A172 (cell line): Measurements from ENCODE around the gene FGFR4. TPM values are rescaled to one million over a fixed set of nuclear protein-coding genes. Genes with fewer than 3 reads are reported as not detected.
A peak's percentile ranks its signal among the peaks of the same experiment; 100 is the strongest.

Experiments
- DNase-seq: peaks from one replicate; pipeline ENCODE4 v3.0.0-alpha.2; 2015; ENCODE audit warnings: low spot score
- total RNA-seq: library from RNA; depleted of rRNA; stranded (reverse); fragments of >200 nt; shearing (Covaris generic); gene quantifications from 2 replicates; pipeline ENCODE4 v1.2.3, GENCODE V29; 2014

FGFR4 gene
- total RNA-seq, 1 experiment from 2014 or later: 10.7 TPM

DNA sequence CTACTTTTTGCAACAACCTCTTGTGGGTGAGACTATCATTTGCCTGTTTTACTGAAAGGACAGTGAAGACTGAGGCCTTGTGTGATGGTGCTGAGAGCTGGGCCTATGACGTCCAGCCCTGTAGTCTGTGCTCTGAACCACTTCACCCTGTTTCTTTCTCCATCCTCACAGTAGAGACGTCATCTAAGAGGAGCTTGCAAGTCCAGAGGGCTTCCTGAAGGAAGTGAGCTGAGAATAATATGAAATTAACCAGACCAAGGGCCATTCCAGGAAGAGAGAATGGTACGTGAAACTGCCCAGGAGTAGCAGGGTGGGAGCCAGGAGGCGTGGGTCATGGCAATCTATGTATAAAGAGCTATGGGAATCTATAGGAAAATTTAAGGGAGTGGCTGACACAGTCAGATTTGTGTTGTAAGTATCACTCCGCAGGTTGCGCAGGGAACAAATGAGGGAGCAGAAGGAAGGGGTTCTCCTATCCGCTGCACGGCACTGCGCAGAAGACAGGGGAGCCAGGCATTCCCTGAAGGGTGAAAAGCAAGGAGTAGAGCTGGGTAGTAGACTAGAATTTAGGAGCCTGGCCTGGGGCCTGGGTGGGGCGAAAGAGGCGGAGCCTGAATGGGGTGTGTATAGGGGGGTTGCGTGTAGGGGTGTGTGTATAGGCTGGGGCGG lies 596 bp upstream of the FGFR4 start:
- no peak for DNase-seq

DNA sequence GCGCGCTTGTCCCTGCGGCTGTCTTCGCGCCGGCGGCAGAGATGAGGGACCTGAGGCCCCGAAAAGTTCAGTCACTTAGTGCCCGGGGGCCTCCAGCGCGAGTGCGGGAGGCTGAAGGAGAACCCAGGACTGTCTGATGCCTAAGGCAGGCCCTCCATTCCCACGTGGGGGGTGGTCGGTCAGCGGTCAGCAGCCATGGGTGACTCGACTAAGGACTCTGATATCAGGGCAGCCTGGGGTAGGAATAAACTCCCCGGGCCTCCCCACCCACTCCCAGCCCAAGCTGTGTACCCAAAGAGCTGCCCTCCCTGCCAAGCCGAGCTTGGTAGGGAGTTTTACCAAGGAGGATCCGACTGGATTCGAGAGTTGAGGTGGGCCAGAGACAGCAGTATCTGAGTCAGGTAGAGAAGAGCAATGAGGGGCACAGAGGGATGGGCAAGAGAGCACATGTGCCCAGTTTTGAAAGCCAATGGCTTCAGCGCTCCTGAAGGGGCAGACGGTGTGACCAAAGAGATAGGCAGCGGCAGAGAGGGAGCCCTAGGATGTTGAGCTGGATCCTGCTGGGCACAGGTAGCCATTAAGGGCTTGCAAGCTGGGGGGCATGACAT lies 787 bp downstream of the FGFR4 start:
- DNase-seq: no peak

- DNase-seq: no peak
These were observed 2.4 kb downstream of the FGFR4 start for GRCh38 chr5:177089127-177089526.

- DNase-seq: no peak
These were observed 3.3 kb downstream of the FGFR4 start for GRCh38 chr5:177089825-177090641.

DNA sequence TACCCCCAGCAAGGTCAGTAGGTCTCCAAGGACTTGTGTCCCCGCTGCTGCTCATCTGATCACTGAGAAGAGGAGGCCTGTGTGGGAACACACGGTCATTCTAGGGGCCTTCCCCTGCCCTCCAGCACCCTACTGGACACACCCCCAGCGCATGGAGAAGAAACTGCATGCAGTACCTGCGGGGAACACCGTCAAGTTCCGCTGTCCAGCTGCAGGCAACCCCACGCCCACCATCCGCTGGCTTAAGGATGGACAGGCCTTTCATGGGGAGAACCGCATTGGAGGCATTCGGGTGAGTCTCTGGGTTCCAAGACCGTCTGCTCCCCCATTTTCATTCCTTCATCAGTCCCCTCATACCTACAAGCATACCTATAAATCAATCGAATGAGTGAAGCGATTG lies 4.1 kb downstream of the FGFR4 start:
- DNase-seq: no peak

DNA sequence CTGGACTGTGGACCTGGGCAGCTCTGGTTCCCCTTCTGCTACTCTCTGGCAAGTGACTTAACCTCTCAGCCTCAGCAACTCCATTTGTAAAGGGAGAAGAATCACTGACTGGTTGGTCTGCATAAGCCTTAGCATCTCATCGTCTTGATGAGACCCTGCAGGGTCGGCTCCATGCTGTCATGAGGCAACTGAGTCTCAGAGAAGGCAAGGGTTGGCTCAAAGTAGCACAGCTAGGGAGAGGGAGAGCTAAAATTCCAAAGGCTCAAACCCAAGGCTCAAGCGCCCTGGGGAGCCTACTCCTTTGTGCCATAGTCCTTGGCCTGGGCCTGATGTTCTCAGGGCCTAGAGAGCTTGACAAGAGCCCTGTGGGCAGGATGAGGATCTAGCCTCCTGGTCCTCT lies 4.5 kb downstream of the FGFR4 start:
- no peak for DNase-seq

GRCh38 chr5:177092178-177093081 lies 5.7 kb downstream of the FGFR4 start:
- no peak for DNase-seq

DNA sequence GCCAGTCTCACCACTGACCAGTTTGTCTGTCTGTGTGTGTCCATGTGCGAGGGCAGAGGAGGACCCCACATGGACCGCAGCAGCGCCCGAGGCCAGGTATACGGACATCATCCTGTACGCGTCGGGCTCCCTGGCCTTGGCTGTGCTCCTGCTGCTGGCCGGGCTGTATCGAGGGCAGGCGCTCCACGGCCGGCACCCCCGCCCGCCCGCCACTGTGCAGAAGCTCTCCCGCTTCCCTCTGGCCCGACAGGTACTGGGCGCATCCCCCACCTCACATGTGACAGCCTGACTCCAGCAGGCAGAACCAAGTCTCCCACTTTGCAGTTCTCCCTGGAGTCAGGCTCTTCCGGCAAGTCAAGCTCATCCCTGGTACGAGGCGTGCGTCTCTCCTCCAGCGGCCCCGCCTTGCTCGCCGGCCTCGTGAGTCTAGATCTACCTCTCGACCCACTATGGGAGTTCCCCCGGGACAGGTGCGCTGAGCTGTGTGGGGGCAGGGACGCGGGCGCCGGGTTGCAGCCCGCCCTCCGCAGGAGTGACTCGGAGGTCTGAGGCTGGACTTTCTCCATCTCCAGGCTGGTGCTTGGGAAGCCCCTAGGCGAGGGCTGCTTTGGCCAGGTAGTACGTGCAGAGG lies 6.5 kb downstream of the FGFR4 start:
- no peak for DNase-seq

DNA sequence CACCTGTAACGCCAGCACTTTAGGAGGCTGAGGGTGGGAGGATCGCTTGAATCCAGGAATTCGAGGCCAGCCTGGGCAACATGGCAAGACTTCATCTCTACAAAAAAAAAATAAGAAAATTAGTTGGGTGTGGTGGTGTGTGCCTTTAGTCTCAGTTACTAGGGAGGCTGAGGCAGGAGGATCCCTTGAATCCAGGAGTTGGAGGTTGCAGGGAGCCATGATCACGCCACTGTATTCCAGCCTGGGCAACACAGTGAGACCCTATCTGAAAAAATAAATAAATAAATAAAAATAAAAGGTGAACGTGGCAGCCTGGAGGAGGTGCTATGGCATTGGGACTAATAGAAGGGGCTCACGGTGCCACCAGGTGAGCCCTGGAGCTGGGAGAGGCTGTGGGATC lies 7.1 kb downstream of the FGFR4 start:
- DNase-seq: no peak

DNA sequence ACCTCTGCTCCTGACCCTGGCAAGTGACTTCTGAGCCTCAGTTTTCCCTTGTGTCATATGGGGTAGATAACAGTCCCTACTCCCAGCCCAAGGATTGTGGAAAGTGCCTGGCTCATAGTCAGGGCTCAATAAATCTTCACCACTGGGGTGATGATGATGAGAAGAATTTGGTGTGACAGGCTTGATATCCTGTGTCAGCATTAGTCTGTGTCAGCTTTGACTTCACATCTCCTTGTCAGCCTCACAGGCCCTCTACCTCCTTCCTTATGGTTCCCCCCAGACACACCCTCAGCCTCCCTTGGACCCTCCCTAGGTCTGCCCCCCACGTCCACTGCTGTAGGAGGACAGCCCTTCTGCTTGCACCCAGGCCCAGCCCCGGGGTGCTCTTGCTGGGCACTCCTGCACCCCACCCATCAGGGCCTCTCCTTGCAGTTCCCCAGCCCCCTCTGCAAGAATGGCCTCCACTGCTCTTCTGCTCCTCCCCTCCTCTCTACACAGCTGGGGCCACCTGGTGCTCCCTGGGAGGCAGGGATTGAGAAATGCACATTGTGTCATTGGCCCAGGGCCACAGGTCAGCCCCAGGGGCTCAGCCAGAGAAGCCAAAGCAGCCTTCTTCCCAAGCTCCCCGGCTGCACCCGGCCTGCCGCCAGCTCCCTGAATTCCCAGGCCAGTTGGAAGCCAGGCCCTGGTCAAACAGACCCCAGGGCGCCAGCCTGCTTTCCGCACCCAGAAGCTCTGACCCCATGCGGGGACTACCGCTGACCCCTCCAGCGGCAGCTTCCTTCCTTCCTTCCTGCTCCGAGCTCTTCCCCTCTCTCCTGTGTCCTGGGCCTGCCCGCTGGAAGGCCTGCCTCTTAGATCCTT lies 7.7 kb downstream of the FGFR4 start:
- DNase-seq: peak; percentile 55

GRCh38 chr5:177095088-177095669 lies 8.5 kb downstream of the FGFR4 start:
- DNase-seq: no peak

DNA sequence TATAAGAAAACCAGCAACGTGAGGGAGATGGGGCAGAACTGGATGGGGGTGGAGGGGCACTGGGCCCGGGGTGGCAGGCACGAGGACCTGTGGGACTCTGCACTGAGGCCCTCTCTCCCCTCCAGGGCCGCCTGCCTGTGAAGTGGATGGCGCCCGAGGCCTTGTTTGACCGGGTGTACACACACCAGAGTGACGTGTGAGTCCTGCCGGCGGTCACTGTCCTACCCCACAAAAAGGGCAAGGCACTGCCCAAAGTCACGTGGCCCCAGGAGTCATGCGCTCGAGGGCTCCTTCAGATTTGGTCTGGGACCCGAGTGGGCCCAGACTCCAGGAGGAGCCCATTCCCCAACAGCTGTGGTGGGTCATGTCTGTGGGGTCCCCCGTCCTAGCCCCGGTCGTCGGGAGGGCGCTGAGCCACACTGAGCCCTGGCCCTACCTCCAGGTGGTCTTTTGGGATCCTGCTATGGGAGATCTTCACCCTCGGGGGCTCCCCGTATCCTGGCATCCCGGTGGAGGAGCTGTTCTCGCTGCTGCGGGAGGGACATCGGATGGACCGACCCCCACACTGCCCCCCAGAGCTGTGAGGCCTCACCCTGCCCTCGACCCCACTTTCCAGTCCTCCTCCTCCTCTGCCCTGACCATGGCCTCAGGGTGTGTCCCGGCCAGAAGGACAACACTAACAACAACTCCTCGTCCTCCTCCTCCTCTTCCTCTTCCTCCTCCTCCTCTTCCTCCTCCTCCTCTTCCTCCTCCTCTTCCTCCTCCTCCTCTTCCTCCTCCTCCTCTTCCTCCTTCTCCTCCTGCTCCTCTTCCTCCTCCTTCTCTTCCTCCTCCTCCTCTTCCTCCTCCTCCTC lies 9.7 kb downstream of the FGFR4 start:
- no peak for DNase-seq

DNA sequence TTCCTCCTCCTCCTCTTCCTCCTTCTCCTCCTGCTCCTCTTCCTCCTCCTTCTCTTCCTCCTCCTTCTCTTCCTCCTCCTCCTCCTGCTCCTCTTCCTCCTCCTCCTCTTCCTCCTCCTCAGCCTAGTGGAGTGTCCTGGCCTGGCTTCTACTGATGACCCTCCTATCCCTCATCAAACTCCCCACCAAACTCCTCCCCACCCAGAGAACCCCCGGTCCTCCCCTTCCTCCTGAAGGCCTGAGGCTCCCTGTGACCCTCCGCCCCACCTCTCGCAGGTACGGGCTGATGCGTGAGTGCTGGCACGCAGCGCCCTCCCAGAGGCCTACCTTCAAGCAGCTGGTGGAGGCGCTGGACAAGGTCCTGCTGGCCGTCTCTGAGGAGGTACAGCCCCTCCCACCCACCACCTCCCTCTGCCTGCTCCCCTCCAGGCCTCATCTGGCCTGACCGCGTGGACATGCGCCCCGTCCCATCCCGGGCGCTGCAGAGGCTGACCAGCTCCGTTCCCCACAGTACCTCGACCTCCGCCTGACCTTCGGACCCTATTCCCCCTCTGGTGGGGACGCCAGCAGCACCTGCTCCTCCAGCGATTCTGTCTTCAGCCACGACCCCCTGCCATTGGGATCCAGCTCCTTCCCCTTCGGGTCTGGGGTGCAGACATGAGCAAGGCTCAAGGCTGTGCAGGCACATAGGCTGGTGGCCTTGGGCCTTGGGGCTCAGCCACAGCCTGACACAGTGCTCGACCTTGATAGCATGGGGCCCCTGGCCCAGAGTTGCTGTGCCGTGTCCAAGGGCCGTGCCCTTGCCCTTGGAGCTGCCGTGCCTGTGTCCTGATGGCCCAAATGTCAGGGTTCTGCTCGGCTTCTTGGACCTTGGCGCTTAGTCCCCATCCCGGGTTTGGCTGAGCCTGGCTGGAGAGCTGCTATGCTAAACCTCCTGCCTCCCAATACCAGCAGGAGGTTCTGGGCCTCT lies 10.6 kb downstream of the FGFR4 start:
- DNase-seq: no peak

DNA sequence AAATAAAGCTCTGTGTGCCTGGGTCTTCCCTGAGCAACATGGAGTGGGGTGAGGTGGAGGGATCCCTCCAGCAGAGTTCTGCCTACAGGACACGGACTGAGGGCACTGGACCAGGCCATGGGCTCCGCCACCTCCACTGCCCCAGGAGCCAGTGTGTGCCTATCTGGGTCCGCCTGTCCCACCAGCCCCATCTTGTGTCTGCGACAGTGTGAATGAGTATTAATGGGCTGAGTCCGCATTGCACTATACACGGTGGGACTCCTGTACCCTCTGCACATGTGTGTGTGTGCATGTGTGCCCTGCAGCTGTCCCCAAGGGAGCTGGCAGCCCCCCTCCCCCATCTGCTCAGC lies 11.4 kb downstream of the FGFR4 start:
- DNase-seq: no peak

DNA sequence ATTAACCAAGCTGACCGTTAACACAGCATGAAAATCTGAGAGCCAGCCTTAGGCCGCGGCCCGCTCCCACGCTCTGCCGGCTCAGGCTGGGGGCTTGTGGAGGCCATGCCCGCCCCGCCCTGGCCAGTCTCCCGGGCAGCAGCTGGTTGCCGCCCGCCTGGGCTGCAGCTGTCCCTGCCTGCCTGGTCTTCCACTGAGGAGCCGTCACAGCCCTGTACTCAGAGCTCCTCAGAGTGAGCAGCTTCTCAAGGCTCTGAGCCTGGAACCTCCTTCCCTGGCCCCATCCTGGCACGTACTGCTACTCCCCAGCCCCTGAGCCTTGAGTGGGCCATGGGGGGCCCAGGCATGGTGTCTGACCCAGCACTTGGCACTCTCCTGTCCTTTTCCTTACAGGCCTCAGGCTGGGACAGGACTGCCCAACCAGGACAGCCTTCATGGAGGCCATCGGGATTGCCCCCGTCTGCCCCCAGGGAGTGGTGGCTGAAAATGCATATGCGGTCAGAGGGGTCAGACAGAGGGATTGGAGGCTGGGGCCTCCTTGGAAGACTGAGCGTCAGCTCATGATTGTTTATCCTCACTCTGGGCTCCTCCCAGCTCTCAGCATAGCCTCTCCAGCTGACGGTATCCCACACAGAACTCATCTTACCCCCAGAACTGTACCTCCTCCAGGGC lies 11.9 kb downstream of the FGFR4 start:
- no peak for DNase-seq

DNA sequence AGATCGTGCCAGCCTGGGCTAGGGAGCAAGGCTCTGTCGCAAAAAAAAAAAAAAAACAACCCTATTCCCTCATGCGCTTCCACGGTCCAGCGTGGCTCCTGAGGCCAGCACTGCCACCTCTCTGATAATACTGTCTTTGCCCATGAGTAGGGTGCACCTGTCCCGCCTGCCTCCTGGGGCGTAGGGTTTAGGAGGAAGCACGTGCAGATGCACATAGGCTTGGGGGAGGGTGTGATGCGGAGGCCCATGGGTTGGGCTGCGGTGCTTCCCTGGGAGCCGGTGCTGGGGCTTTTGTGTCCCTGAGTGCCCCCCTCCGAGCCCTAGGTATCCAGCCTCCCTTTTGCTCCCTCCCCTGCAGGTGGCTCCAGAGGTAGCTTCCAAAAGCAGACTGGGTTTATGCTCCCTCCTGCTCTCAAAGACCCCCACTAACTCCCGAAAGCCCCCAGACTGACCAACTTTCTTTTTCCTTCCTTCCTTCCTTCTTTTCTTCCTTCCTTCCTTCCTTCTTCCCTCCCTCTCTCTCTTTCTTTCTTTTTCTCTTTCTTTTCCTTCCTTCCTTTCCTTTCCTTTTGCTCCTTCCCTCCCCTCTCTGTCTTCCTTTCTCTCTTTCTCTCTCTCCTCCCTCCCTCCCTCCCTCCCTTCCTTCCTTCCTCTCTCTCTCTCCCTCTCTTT lies 12.8 kb downstream of the FGFR4 start:
- no peak for DNase-seq

GRCh38 chr5:177100714-177101121 lies 14.0 kb downstream of the FGFR4 start:
- peak; percentile 48 for DNase-seq
